ENCODE measurements around the gene DOCK8.
A peak's percentile ranks its signal among the peaks of the same experiment; 100 is the strongest.

DNA sequence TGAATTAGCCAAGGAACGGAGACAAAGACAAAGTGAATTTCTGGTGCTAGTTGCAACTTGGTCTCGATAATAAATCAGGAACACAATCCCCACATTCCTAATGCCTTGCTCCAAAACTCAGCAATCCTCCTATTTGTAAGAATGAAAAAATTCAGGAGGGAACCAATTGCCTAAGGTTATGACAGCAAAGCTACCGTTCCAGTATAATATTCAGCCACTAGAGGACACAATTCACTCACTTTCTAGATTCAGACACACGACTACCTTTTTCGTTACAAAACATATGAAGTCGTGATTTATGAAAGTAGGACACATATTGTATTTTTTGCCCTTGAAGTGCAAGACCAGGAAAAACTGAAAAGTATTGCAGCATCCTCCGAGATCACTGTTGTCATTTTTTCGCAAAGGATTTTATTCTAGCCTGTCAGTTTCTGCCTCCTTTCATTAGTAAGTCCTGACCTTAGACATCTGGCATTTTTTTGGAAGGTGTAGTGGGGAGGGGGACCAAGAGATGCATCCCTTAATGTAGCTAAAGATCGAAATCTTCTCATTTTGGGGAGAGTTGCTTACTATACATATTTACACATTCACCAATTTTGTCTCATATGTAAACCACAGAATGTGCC lies 133.1 kb downstream of the DOCK8 start:
- peak; percentile 66 to 79 (median 74) for TF ChIP-seq CTCF (IDR thresholded peaks at IDR 0.05)
- no peak for TF ChIP-seq POLR2A (IDR thresholded peaks at IDR 0.05)
